HFFc6 (cell line): ENCODE results near the gene ZNF883. TPM values are rescaled to one million over a fixed set of nuclear protein-coding genes. Genes with fewer than 3 reads are reported as not detected.

Experiments
- DNase-seq: peaks from one replicate; pipeline ENCODE4 v3.0.0-alpha.2; 2018
- H3K27ac Mint-ChIP-seq: 2 replicates; pipeline ENCODE4 v1.8.0; 2020; ENCODE audit warnings: mild to moderate bottlenecking, mixed read lengths
- H3K27me3 Mint-ChIP-seq: 2 replicates; pipeline ENCODE4 v1.8.0; 2021; ENCODE audit warnings: mild to moderate bottlenecking, moderate library complexity, mixed read lengths; ENCODE audit not compliant: insufficient read depth
- H3K36me3 Mint-ChIP-seq: 2 replicates; pipeline ENCODE4 v1.8.0; 2021; ENCODE audit warnings: low read depth, mixed read lengths
- H3K4me1 Mint-ChIP-seq: 2 replicates; pipeline ENCODE4 v1.8.0; 2020; ENCODE audit warnings: low read depth, mixed read lengths
- H3K4me3 Mint-ChIP-seq: 2 replicates; pipeline ENCODE4 v1.8.0; 2020; ENCODE audit warnings: mild to moderate bottlenecking, moderate library complexity, mixed read lengths
- H3K9me3 Mint-ChIP-seq: 2 replicates; pipeline ENCODE4 v1.8.0; 2020; ENCODE audit warnings: mild to moderate bottlenecking, mixed read lengths
- CTCF ChIP-seq: fragments of 200-600 bp; sonication (generic); IDR thresholded peaks from 2 replicates; pipeline ENCODE4 v1.5.0; 2021; ENCODE audit warnings: antibody characterized with exemption, mild to moderate bottlenecking
- total RNA-seq, 6 experiments: library from RNA; stranded (reverse); fragmentation: NEBNext Ultra II Directional; extraction: Animal tissue kit (Norgen Biotek cat#: 25700); gene quantifications; 2 replicates in 1 of 6; 3 replicates in 5 of 6; pipeline ENCODE4 v1.2.3, GENCODE V29; 2021

Gene ZNF883
- total RNA-seq, 6 experiments from 2014 or later = 3.5 to 7.6 (median 6.3) TPM

GRCh38 chr9:112945620-112946208, 66.3 kb downstream of the ZNF883 start:
- Mint-ChIP-seq H3K4me3 (no peak overlapping the region), H3K36me3 (peaks cover 8% of the 10 kb centered on the region; the same call in 1 of the 2 replicates), H3K9me3 (peaks cover 10% of the 10 kb centered on the region), H3K4me1 (no peaks in the 10 kb centered on the region), H3K27ac (no peak overlapping the region), H3K27me3 (peaks cover 5% of the 10 kb centered on the region; the same call in 1 of the 2 replicates)
- no peak for DNase-seq
- TF ChIP-seq CTCF = peak; percentile 60

GRCh38 chr9:112939418-112939817, 72.6 kb downstream of the ZNF883 start:
- TF ChIP-seq CTCF = no peak
- H3K27ac Mint-ChIP-seq = no peak overlapping the region
- peaks cover 6% of the 10 kb centered on the region for H3K27me3 Mint-ChIP-seq
- H3K4me3 Mint-ChIP-seq = no peak overlapping the region
- H3K36me3 Mint-ChIP-seq = no peaks in the 10 kb centered on the region
- no peaks in the 10 kb centered on the region for H3K4me1 Mint-ChIP-seq
- no peaks in the 10 kb centered on the region for H3K9me3 Mint-ChIP-seq
- no peak for DNase-seq

- no peaks in the 10 kb centered on the region for H3K9me3 Mint-ChIP-seq
- no peak for DNase-seq
- no peak overlapping the region for H3K27ac Mint-ChIP-seq
- H3K36me3 Mint-ChIP-seq = no peaks in the 10 kb centered on the region
- peaks cover 11% of the 10 kb centered on the region for H3K27me3 Mint-ChIP-seq
- H3K4me3 Mint-ChIP-seq = no peak overlapping the region
- TF ChIP-seq CTCF = no peak
- no peaks in the 10 kb centered on the region for H3K4me1 Mint-ChIP-seq
Observed at GRCh38 chr9:112933696-112934095, 78.3 kb downstream of the ZNF883 start.

GRCh38 chr9:112925058-112925641, 86.8 kb downstream of the ZNF883 start:
- Mint-ChIP-seq H3K4me3 (no peak overlapping the region), H3K27me3 (peaks cover 5% of the 10 kb centered on the region), H3K4me1 (no peaks in the 10 kb centered on the region), H3K27ac (no peak overlapping the region), H3K36me3 (no peaks in the 10 kb centered on the region), H3K9me3 (no peaks in the 10 kb centered on the region)
- TF ChIP-seq CTCF = peak; percentile 75
- peak; percentile 13 for DNase-seq

- H3K27me3 Mint-ChIP-seq = peaks cover 18% of the 10 kb centered on the region
- TF ChIP-seq CTCF = peak; percentile 73
- no peaks in the 10 kb centered on the region for H3K9me3 Mint-ChIP-seq
- H3K4me3 Mint-ChIP-seq = no peak overlapping the region
- H3K4me1 Mint-ChIP-seq = no peaks in the 10 kb centered on the region
- peak; percentile 60 for DNase-seq
- H3K27ac Mint-ChIP-seq = no peak overlapping the region
- no peaks in the 10 kb centered on the region for H3K36me3 Mint-ChIP-seq
Observed at GRCh38 chr9:112921549-112921948, 90.4 kb downstream of the ZNF883 start.
